ENCODE measurements around the gene SLC31A1. TPM values are rescaled to one million over a fixed set of nuclear protein-coding genes. Genes with fewer than 3 reads are reported as not detected.

The SLC31A1 gene
- total and polyA plus RNA-seq, 2 donors, result 10.1 to 19.5 TPM

DNA sequence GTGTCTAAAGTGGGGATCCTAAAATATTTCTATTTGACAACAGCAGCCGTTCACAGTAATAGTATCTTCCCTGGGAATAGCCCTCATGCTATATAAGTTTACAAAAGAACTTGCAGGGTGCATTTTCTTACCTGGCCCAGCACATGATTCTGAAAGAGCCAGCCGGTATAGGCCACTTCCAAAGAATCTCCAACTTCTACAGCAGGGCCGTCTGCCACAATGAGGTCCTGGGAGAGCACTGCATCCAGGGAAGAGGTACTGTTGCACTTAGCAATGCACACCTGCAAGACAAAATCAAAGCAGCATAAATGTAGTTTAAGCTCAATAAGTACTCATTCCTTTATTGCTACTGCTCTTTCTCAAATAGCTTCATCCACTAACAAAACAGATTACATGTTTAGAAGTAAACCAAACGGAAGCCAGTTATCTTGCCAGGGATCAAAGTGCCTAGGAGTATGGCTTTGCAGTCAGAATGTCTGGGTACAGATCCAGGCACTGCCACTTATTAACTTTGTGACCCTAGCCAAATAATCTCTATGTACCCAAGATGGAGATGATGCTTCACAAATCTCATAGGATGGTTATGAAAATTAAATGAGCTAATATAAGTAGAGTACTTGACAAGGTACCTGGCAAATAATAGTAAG, 21.5 kb upstream of the SLC31A1 start:
- DNase-seq (ENCODE audit: extremely low spot score), result no peak
- WGBS, result 69% methylated on average over 4 of the region's 4 CpGs
- no peaks in the 10 kb centered on the region for H3K36me3 ChIP-seq (ENCODE audit: insufficient read depth)

GRCh38 chr9:113205432-113205831, 15.9 kb upstream of the SLC31A1 start:
- 80% methylated on average over 2 of the region's 2 CpGs for WGBS
- no peak for DNase-seq (ENCODE audit: extremely low spot score)
- Histone ChIP-seq H3K36me3 (ENCODE audit: insufficient read depth) (peaks cover 2% of the 10 kb centered on the region), H3K4me1 (ENCODE audit: insufficient read depth) (no peaks in the 10 kb centered on the region), H3K4me3 (ENCODE audit: low read depth, low read length) (no peak overlapping the region), H3K27ac (ENCODE audit: low read depth) (no peak overlapping the region)

More for the DNA sequence above, 21.5 kb upstream of the SLC31A1 start:
- H3K4me3 ChIP-seq (ENCODE audit: low read depth, low read length), result no peak overlapping the region
- no peaks in the 10 kb centered on the region for H3K4me1 ChIP-seq (ENCODE audit: insufficient read depth)
- no peak overlapping the region for H3K27ac ChIP-seq (ENCODE audit: low read depth)

GRCh38 chr9:113205861-113206260, 15.5 kb upstream of the SLC31A1 start:
- no peak for DNase-seq (ENCODE audit: extremely low spot score)
- peaks cover 2% of the 10 kb centered on the region for H3K36me3 ChIP-seq (ENCODE audit: insufficient read depth)
- 100% methylated on average over 1 of the region's 1 CpG for WGBS

DNA sequence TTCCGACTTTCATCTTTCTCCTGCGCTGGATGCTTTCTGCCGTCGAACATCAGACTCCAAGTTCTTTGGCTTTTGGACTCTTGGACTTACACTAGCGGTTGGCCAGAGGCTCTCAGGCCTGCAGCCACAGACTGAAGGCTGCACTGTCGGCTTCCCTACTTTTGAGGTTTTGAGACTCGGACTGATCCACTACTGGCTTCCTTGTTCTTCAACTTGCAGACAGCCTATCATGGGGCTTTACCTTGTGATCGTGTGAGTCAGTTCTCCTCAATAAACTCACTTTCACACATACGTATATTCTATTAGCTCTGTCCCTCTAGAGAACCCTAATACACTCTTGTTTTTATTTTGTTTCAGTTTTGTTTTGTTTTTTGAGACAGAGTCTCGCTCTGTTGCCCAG, 10.5 kb upstream of the SLC31A1 start:
- no peak for DNase-seq (ENCODE audit: extremely low spot score)
- Histone ChIP-seq H3K36me3 (ENCODE audit: insufficient read depth) (peaks cover 2% of the 10 kb centered on the region), H3K4me3 (ENCODE audit: low read depth, low read length) (no peak overlapping the region), H3K4me1 (ENCODE audit: insufficient read depth) (no peaks in the 10 kb centered on the region), H3K27ac (ENCODE audit: low read depth) (no peak overlapping the region)
- WGBS, result 96% methylated on average over 10 of the region's 10 CpGs

More at GRCh38 chr9:113205861-113206260, 15.5 kb upstream of the SLC31A1 start:
- H3K4me3 ChIP-seq (ENCODE audit: low read depth, low read length), result no peak overlapping the region
- no peaks in the 10 kb centered on the region for H3K4me1 ChIP-seq (ENCODE audit: insufficient read depth)
- no peak overlapping the region for H3K27ac ChIP-seq (ENCODE audit: low read depth)

DNA sequence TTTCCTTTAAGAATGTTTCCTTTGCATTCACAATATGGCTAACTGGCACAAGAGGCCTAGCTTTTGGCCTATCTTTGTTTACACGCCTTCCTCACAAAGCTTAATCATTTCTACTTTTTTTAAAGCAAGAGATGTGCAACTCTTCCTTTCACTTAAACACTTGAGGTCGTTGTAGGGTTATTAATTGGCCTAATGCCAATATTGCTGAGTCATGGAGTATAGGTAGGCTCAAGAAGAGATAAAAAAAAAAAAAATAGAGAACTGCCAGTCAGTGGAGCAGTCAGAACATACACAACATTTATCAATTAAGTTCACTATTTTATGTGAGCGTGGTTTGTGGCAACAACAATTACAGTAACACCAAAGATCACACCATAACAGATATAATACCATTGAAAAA, 6.2 kb upstream of the SLC31A1 start:
- 71% methylated on average over 3 of the region's 3 CpGs for WGBS
- Histone ChIP-seq H3K4me1 (ENCODE audit: insufficient read depth) (no peaks in the 10 kb centered on the region), H3K27ac (ENCODE audit: low read depth) (no peak overlapping the region), H3K4me3 (ENCODE audit: low read depth, low read length) (no peak overlapping the region), H3K36me3 (ENCODE audit: insufficient read depth) (peaks cover 2% of the 10 kb centered on the region)
- DNase-seq (ENCODE audit: extremely low spot score), result no peak

- WGBS, result 63% methylated on average over 3 of the region's 3 CpGs
- no peak for DNase-seq (ENCODE audit: extremely low spot score)
- Histone ChIP-seq H3K27ac (ENCODE audit: low read depth) (no peak overlapping the region), H3K36me3 (ENCODE audit: insufficient read depth) (peaks cover 2% of the 10 kb centered on the region), H3K4me1 (ENCODE audit: insufficient read depth) (no peaks in the 10 kb centered on the region), H3K4me3 (ENCODE audit: low read depth, low read length) (no peak overlapping the region)
Observed at GRCh38 chr9:113216406-113216805, 4.9 kb upstream of the SLC31A1 start.

- Histone ChIP-seq H3K27ac (ENCODE audit: low read depth) (no peak overlapping the region), H3K4me1 (ENCODE audit: insufficient read depth) (no peaks in the 10 kb centered on the region), H3K36me3 (ENCODE audit: insufficient read depth) (no peaks in the 10 kb centered on the region), H3K4me3 (ENCODE audit: low read depth, low read length) (no peak overlapping the region)
- DNase-seq (ENCODE audit: extremely low spot score), result no peak
- WGBS, result 72% methylated on average over 3 of the region's 3 CpGs
Observed at GRCh38 chr9:113219186-113219936, 2.0 kb upstream of the SLC31A1 start.

- Histone ChIP-seq H3K27ac (ENCODE audit: low read depth) (no peak overlapping the region), H3K4me3 (ENCODE audit: low read depth, low read length) (peak overlapping the region; percentile 64), H3K36me3 (ENCODE audit: insufficient read depth) (no peaks in the 10 kb centered on the region), H3K4me1 (ENCODE audit: insufficient read depth) (no peaks in the 10 kb centered on the region)
- whole genome bisulfite sequencing, result 34% methylated on average over 1 of the region's 1 CpG
- no peak for DNase-seq (ENCODE audit: extremely low spot score)
Observed at GRCh38 chr9:113219969-113220368, 1.4 kb upstream of the SLC31A1 start.

- DNase-seq (ENCODE audit: extremely low spot score), result no peak
- peak overlapping the region; percentile 80 for H3K27ac ChIP-seq (ENCODE audit: low read depth)
- H3K4me3 ChIP-seq (ENCODE audit: low read depth, low read length), result peak overlapping the region; percentile 64
- H3K4me1 ChIP-seq (ENCODE audit: insufficient read depth), result no peaks in the 10 kb centered on the region
- no peaks in the 10 kb centered on the region for H3K36me3 ChIP-seq (ENCODE audit: insufficient read depth)
- 7% methylated on average over 11 of the region's 11 CpGs for WGBS
Observed at GRCh38 chr9:113220467-113221002, 809 bp upstream of the SLC31A1 start.

- 8% methylated on average over 20 of the region's 20 CpGs for WGBS
Observed at GRCh38 chr9:113221800-113222481, 597 bp downstream of the SLC31A1 start.

GRCh38 chr9:113222482-113222841, 1.1 kb downstream of the SLC31A1 start:
- DNase-seq (ENCODE audit: extremely low spot score), result no peak
- 55% methylated on average over 5 of the region's 5 CpGs for WGBS

More at GRCh38 chr9:113221800-113222481, 597 bp downstream of the SLC31A1 start:
- Histone ChIP-seq H3K27ac (ENCODE audit: low read depth) (peak overlapping the region; percentile 35), H3K4me1 (ENCODE audit: insufficient read depth) (no peaks in the 10 kb centered on the region), H3K4me3 (ENCODE audit: low read depth, low read length) (peak overlapping the region; percentile 64), H3K36me3 (ENCODE audit: insufficient read depth) (no peaks in the 10 kb centered on the region)
- DNase-seq (ENCODE audit: extremely low spot score), result no peak

DNA sequence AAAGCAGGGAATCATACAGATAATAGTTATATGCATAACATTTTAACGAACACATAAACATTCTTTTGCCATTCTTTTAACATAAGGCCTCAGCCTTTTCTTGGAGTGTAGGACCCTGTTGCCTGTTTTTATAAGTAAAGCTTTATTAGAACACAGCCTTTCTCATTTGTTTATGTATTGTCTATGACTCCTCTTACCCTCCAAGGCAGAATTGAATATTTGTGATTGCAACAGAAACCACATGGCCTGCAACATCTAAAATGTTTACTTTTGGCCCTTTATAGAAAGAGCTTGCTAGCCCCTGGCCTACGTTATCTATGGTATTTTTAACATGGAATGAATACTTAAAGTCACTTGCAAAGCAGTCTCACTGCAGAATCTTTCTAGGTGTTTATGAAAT, 2.6 kb downstream of the SLC31A1 start:
- H3K4me3 ChIP-seq (ENCODE audit: low read depth, low read length), result no peak overlapping the region
- 69% methylated on average over 2 of the region's 2 CpGs for WGBS
- H3K27ac ChIP-seq (ENCODE audit: low read depth), result no peak overlapping the region
- H3K36me3 ChIP-seq (ENCODE audit: insufficient read depth), result no peaks in the 10 kb centered on the region
- H3K4me1 ChIP-seq (ENCODE audit: insufficient read depth), result no peaks in the 10 kb centered on the region
- no peak for DNase-seq (ENCODE audit: extremely low spot score)

More at GRCh38 chr9:113222482-113222841, 1.1 kb downstream of the SLC31A1 start:
- Histone ChIP-seq H3K4me1 (ENCODE audit: insufficient read depth) (no peaks in the 10 kb centered on the region), H3K4me3 (ENCODE audit: low read depth, low read length) (peak overlapping the region; percentile 64), H3K27ac (ENCODE audit: low read depth) (no peak overlapping the region), H3K36me3 (ENCODE audit: insufficient read depth) (no peaks in the 10 kb centered on the region)

- Histone ChIP-seq H3K4me3 (ENCODE audit: low read depth, low read length) (no peak overlapping the region), H3K4me1 (ENCODE audit: insufficient read depth) (no peaks in the 10 kb centered on the region), H3K27ac (ENCODE audit: low read depth) (no peak overlapping the region), H3K36me3 (ENCODE audit: insufficient read depth) (no peaks in the 10 kb centered on the region)
- DNase-seq (ENCODE audit: extremely low spot score), result no peak
- 0% methylated on average over 1 of the region's 1 CpG for WGBS
Observed at GRCh38 chr9:113227436-113227835, 6.1 kb downstream of the SLC31A1 start.
